ENCODE results near the gene MACROD2.
"Not testable (repeated sequence)": the region's sequence is repeated elsewhere in the genome, so short reads cannot be mapped to it uniquely, and the experiment has no call there.

MACROD2 gene

GRCh38 chr20:13995086-13995665 is at the start of gene MACROD2:
Gene MACROD2, plus strand, starts transcription at chr20:13995516.
- DNase-seq (ENCODE audit: low read depth) = no peak

- DNase-seq (ENCODE audit: low read depth) = no peak
Observed at GRCh38 chr20:13947719-13948118, 47.6 kb upstream of the MACROD2 start.

DNA sequence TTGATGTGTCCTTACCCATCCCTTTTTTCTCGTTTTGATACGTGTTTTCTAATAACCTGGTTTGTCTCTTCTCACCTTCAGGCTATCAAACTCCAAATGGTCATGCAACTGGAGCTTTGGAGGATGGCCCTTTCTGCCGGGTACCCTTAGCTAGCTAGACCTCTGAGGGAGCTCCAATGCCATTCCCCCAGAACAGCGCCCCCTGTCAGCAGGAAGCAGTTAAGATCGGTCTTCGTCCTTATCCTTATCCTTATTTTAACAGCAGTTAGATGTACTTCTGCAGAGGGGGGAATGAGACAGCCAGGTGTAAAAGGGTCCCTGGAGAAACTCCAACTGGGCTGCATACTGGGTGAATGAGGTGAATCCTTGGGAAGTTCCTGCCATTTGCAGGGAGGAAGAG is 42.1 kb upstream of the MACROD2 start:
- no peak for DNase-seq (ENCODE audit: low read depth)

- DNase-seq (ENCODE audit: low read depth) = no peak
Observed at GRCh38 chr20:13960119-13960518, 35.2 kb upstream of the MACROD2 start.

GRCh38 chr20:13960525-13960924 is 34.8 kb upstream of the MACROD2 start:
- no peak for DNase-seq (ENCODE audit: low read depth)

DNA sequence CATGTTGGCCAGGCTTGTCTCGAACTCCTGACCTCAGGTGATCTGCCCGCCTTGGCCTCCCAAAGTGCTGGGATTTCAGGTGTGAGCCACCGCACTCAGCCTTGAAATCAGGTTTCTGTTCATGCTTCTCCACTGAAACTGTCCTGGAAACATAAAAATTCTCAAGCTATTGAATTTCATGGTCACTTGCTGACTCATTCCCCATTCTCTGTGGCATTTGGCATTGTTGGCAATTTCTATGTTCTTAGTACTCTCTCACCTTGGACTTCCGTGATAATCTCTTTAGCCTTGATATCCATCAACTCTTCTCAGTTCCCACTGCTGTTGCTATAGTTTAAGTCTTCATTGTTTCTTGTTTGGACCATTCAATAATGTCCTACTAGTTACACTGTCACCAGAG is 11.1 kb upstream of the MACROD2 start:
- no peak for DNase-seq (ENCODE audit: low read depth)

DNA sequence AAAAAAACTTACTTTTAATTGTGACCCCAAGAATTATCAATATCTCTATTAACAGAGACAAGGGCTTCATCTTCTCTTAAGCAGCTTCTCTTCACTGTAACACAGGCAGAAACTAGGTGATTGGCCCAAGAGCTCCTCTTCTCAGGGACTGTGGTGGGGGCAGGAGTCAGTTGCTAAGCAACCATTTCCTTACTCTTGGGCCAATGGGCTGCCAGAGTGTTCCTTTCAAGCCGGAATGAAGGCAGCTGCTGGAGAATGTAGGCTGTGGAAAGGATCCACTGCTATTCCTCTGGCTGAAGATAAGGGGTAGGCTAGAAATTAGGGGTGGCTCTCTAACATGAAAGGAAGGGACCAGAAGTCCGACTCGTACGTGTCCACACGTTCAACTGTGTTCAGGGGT is 4.9 kb upstream of the MACROD2 start, which contains the start of gene SEL1L2:
TSS of gene SEL1L2 (minus strand) at position 150 of the 400 bp plus-strand sequence. CDS start at position 70, 80 bp downstream.
- DNase-seq (ENCODE audit: low read depth) = no peak

GRCh38 chr20:13991311-13991710 is 4.0 kb upstream of the MACROD2 start:
- no peak for DNase-seq (ENCODE audit: low read depth)

DNA sequence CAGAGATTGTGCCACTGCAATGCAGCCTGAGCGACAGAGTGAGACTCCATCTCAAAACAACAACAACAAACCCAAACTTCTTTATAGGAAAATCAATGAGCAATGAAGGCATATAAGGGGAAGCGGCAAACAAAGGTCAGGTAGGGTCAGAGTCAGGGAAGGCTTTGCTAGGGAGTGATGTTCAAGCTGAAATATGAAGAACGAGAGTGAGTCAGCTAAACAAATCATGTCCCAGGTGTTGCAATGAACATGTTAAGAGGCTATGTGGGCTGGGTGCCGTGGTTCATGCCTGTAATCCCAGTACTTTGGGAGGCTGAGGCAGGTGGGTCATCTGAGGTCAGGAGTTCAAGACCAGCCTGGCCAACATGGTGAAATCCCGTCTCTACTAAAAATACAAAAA is 3.4 kb upstream of the MACROD2 start:
- DNase-seq (ENCODE audit: low read depth) = not testable (repeated sequence)

DNA sequence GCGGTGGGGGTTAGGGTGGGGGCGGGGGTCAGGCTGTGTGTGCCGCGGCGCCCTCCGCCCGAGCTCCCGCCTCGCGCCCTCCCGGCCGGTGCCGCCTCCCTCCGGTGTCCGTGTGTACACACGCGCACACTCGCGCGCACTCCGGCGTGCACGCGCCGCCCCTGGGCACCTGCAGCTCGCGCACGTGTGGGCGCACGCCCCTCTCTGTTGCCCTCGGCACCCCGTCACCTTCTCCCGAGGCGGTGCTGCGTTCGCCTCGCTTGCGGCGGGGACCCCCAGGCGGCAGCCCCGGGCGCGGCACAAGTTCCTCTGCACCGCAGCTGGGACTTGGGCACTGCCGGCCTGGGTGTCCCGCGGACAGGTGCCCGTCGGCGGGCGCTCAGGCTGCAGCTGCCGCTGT is 525 bp downstream of the MACROD2 start:
- no peak for DNase-seq (ENCODE audit: low read depth)

DNA sequence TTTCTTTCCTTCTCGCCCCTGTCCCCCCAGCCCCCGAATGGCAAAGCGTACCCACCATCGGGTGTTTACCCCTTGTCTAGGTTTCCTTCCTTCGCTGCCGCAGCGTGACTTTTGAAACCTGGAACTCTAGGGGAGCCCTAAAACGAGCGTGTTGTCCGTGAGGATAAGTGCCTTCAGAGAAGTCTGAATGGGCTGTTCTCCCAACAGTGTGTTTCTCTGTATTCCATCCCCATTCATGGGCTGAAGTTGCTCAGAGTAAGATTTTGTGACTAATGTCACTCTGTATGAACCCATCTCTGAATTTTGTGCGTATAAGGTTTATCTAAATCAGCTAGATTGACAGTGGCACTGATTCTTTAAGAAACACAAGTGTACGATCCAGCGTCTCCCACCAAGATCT is 949 bp downstream of the MACROD2 start:
- no peak for DNase-seq (ENCODE audit: low read depth)

- DNase-seq (ENCODE audit: low read depth) = no peak
Observed at GRCh38 chr20:14000917-14001316, 5.6 kb downstream of the MACROD2 start.

GRCh38 chr20:14005996-14006395 is 10.7 kb downstream of the MACROD2 start:
- no peak for DNase-seq (ENCODE audit: low read depth)

DNA sequence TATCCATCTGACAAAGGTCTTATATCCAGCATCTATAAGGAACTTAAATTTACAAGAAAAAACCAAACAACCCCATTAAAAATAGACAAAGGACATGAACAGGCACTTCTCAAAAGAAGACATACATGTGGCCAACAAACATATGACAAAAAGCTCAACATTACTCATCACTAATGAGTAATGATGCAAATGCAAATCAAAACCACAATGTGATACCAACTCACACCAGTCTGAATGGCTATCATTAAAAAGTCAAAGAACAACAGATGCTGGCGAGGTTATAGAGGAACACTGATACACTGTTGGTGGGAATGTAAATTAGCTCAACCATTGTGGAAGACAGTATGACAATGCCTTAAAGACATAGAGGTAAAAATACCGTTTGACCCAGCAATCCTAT is 13.9 kb downstream of the MACROD2 start:
- DNase-seq (ENCODE audit: low read depth) = no peak

GRCh38 chr20:14012671-14013070 is 17.4 kb downstream of the MACROD2 start:
- no peak for DNase-seq (ENCODE audit: low read depth)

DNA sequence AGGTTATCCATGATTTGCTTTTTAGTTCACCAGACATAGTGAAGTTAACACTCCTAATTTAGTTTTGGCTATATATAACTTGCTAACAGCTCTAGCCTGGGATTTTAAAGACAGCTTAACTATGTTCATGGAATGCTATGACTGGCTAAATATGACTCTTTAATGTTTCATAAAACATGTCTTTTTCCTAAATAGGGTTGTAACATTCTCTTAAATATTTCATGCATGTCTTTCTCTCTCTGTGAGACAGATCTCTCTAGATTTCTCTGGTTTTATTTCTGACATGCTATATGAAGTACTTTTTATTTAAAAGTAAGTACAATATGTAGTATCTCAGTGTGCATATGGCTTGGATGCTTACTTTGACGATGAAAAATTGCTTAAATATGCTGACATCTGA is 35.7 kb downstream of the MACROD2 start:
- DNase-seq (ENCODE audit: low read depth) = no peak

GRCh38 chr20:14033310-14033709 is 38.0 kb downstream of the MACROD2 start:
- DNase-seq (ENCODE audit: low read depth) = no peak

- DNase-seq (ENCODE audit: low read depth) = no peak
Observed at GRCh38 chr20:14036567-14036966, 41.3 kb downstream of the MACROD2 start.

DNA sequence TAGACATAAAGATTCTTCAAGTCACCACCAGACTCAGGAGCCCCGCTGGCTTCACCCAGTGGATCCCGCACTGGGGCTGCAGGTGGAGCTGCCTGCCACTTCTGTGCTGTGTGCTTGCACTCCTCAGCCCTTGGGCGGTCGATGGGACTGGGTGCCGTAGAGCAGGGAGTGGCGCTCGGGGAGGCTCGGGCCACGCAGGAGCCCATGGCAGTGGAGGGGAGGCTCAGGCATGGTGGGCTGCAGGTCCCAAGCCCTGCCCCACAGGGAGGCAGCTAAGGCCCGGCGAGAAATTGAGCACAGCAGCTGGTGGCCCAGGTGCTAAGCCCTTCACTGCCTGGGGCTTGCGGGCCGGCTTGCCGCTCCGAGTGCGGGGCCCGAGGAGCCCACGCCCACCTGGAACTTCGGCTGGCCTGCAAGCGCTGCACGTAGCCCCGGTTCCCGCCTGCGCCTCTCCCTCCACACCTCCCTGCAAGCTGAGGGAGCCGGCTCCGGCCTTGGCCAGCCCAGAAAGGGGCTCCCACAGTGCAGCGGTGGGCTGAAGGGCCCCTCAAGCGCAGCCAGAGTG is 49.5 kb downstream of the MACROD2 start:
- not testable (repeated sequence) for DNase-seq (ENCODE audit: low read depth)

GRCh38 chr20:14046534-14046933 is 51.2 kb downstream of the MACROD2 start:
- DNase-seq (ENCODE audit: low read depth) = no peak

- DNase-seq (ENCODE audit: low read depth) = no peak
Observed at GRCh38 chr20:14049111-14049510, 53.8 kb downstream of the MACROD2 start.

GRCh38 chr20:14051454-14051853 is 56.1 kb downstream of the MACROD2 start:
- no peak for DNase-seq (ENCODE audit: low read depth)

DNA sequence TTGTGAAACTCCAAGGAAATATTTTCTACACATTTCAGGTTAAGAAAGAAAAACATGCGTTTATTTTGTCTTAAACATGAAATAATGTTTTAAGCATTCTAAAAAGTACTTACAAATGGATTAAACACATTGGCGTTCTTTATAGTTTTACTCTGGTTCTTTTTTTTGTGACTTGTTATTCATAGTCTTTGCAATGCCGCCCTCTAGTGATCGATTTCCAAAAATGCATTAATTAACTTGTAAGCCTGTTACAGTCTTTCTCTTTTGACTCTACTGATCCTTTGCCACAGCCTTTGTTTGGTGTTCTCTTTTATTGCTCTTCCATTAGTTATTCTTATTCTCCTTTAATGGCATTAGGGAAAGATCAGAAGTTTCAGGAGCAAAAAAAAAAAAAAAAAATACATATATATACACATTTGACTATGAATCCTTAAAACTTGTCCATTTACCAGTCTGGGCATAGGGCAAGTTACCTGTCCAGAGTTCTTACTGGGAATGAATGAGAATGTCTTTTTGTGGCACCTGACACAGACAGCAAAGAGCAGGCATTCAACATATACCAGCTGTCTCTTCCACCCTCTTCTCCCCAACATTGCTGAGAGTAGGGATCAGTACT is 59.9 kb downstream of the MACROD2 start:
- DNase-seq (ENCODE audit: low read depth) = no peak

- no peak for DNase-seq (ENCODE audit: low read depth)
Observed at GRCh38 chr20:14062171-14062570, 66.9 kb downstream of the MACROD2 start.

All from activated T-helper 1 cell treated with Interleukin-2 at 50 U/mL for 16 hours (primary cell).